Uterus (tissue), 4 donors: ENCODE measurements around the gene KLF4. TPM values are rescaled to one million over a fixed set of nuclear protein-coding genes. Genes with fewer than 3 reads are reported as not detected.

Experiments used
- DNase-seq, 2 donors: peaks; one replicate each; pipeline ENCODE4 v3.0.0-alpha.2; 2019 to 2020
- H3K27ac ChIP-seq, 2 donors: fragments of 200-600 bp; sonication (generic); 1 replicate in 1 of 2; 2 replicates in 1 of 2; pipeline ENCODE4 v1.5.1; 2016 to 2018
- H3K27me3 ChIP-seq, 2 donors: fragments of 200-600 bp; sonication (generic); one replicate each; pipeline ENCODE4 v1.5.1; 2018 to 2019; ENCODE audit warnings: control low read depth in 1 of 2
- H3K36me3 ChIP-seq, 2 donors: fragments of 200-600 bp; sonication (generic); one replicate each; pipeline ENCODE4 v1.5.1; 2019; ENCODE audit warnings: control low read depth in 1 of 2
- H3K4me1 ChIP-seq, 2 donors: fragments of 200-600 bp; sonication (generic); one replicate each; pipeline ENCODE4 v1.5.1; 2018 to 2019; ENCODE audit warnings: control low read depth in 1 of 2
- H3K4me3 ChIP-seq, 2 donors: fragments of 200-600 bp; sonication (generic); 1 replicate in 1 of 2; 2 replicates in 1 of 2; pipeline ENCODE4 v1.5.1; 2018 to 2019; ENCODE audit warnings: mild to moderate bottlenecking in 1 of 2
- H3K9me3 ChIP-seq, 2 donors: fragments of 200-600 bp; sonication (generic); one replicate each; pipeline ENCODE4 v1.5.1; 2019; ENCODE audit warnings: control low read depth in 1 of 2
- POLR2A ChIP-seq, 2 donors: fragments of 450-650 bp; IDR thresholded peaks; one replicate each; pipeline ENCODE4 v1.6.1; 2016; ENCODE audit warnings: antibody characterized with exemption in 2 of 2, mild to moderate bottlenecking in 1 of 2, moderate library complexity in 1 of 2
- intact Hi-C: fragments of 100-400 bp; cut with DNase I; formaldehyde crosslinking; loops from one replicate; pipeline ENCODE4 v1.15.1; 2023; ENCODE audit warnings: low total_unique reads
- small RNA-seq: library from RNA; depleted of rRNA; stranded (forward); fragments of <200 nt; gene quantifications from one replicate; pipeline ENCODE3, GENCODE V24; 2016
- total RNA-seq, 4 donors: library from RNA; depleted of rRNA in 3 of 4; stranded (reverse); fragments of >200 nt in 3 of 4; gene quantifications; one replicate each; pipeline versions ENCODE4 v1.1.0 to v1.2.4, GENCODE V29; 2014 to 2023
- TF ChIP-seq, protein P1 (sequence below), 4 experiments: fragments of 200-600 bp in 2 of 4; fragments of 450-650 bp in 2 of 4; sonication (generic) in 2 of 4; IDR thresholded peaks; one replicate each; pipeline ENCODE4 v1.5.1; 2016 to 2019; ENCODE audit warnings: antibody characterized with exemption in 4 of 4, mild to moderate bottlenecking in 2 of 4, moderate library complexity in 1 of 4
- donor health status: DM: yes; HTN: yes; CAD: no.

The KLF4 gene
- total RNA-seq, 4 donors from 2014 or later, result 20.2 to 152 (median 94.7) TPM

- no peak overlapping the region for H3K4me3 ChIP-seq
- no peak for DNase-seq
- no peaks in the 10 kb centered on the region for H3K4me1 ChIP-seq
- H3K27ac ChIP-seq, result no peak overlapping the region
- no peak for TF ChIP-seq POLR2A (IDR thresholded peaks at IDR 0.05)
- TF ChIP-seq, protein P1, sequence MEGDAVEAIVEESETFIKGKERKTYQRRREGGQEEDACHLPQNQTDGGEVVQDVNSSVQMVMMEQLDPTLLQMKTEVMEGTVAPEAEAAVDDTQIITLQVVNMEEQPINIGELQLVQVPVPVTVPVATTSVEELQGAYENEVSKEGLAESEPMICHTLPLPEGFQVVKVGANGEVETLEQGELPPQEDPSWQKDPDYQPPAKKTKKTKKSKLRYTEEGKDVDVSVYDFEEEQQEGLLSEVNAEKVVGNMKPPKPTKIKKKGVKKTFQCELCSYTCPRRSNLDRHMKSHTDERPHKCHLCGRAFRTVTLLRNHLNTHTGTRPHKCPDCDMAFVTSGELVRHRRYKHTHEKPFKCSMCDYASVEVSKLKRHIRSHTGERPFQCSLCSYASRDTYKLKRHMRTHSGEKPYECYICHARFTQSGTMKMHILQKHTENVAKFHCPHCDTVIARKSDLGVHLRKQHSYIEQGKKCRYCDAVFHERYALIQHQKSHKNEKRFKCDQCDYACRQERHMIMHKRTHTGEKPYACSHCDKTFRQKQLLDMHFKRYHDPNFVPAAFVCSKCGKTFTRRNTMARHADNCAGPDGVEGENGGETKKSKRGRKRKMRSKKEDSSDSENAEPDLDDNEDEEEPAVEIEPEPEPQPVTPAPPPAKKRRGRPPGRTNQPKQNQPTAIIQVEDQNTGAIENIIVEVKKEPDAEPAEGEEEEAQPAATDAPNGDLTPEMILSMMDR (IDR thresholded peaks at IDR 0.05), result no peak
- intact Hi-C loops, result no loop called here
- no peaks in the 10 kb centered on the region for H3K36me3 ChIP-seq
- H3K9me3 ChIP-seq, result no peaks in the 10 kb centered on the region
- no peaks in the 10 kb centered on the region for H3K27me3 ChIP-seq
These were observed 51.9 kb downstream of the KLF4 start for GRCh38 chr9:107437716-107438115.

GRCh38 chr9:107435415-107435814 is 54.2 kb downstream of the KLF4 start:
- H3K4me3 ChIP-seq, result no peak overlapping the region
- DNase-seq, result no peak
- H3K9me3 ChIP-seq, result no peaks in the 10 kb centered on the region
- intact Hi-C loops, result no loop called here
- H3K27ac ChIP-seq, result no peak overlapping the region
- H3K4me1 ChIP-seq, result no peaks in the 10 kb centered on the region
- no peak for TF ChIP-seq POLR2A (IDR thresholded peaks at IDR 0.05)
- TF ChIP-seq, protein P1 (IDR thresholded peaks at IDR 0.05), result no peak
- H3K36me3 ChIP-seq, result no peaks in the 10 kb centered on the region
- no peaks in the 10 kb centered on the region for H3K27me3 ChIP-seq

Small RNA genes within 50 kb of the gene (small RNA-seq; reads per million reads assigned to genes)
- gene HMGN2P32 (not detected), gene RNU6-492P (not detected)

Other genes with a start within 250 kb of the KLF4 start
- gene RAD23B, start 206.5 kb downstream of the KLF4 start, total RNA-seq, result 10 to 100 TPM; 39.5 to 92.9 (median 63.8) TPM